HG03097 (cell line): ENCODE data around the gene CIART.

ENCODE experiments used
- ATAC-seq: cut with Tn5 transposase; IDR thresholded peaks from one replicate; pipeline ENCODE4 v1.9.1; 2021; ENCODE audit not compliant: unreplicated experiment, low FRiP score

The CIART gene

GRCh38 chr1:150261367-150261766 lies 21.0 kb upstream of the CIART start:
- no peak for ATAC-seq

DNA sequence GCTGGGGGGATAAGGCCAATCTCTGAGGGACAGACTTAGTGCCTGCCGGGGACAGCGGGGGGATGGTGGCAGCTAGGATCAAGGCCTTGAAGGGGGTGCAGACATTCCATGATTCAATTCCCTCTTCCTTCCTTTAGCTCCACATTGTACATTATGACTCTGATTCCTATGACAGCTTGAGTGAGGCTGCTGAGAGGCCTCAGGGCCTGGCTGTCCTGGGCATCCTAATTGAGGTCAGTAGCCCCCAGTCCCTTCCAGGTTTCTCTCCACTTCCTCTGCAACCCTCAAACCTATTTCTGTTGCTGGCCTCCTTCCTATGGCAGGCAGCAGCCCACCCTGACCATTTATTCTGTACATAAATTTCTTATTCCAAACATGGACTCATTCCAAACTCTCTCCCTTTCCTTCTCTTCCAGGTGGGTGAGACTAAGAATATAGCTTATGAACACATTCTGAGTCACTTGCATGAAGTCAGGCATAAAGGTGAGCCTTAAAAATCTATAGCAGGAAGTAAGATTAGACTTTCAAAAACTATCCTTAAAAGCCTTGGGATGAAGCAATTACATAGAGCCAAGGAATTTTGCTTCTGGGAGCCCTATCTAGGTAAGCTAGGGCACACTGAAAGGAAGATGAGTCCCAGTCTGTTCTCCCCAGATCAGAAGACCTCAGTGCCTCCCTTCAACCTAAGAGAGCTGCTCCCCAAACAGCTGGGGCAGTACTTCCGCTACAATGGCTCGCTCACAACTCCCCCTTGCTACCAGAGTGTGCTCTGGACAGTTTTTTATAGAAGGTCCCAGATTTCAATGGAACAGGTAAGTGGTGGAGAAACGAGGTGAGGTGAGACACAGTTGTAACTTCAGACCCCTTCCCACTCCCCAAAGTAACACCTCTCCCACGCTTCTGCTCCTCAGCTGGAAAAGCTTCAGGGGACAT lies 19.7 kb upstream of the CIART start:
- no peak for ATAC-seq

DNA sequence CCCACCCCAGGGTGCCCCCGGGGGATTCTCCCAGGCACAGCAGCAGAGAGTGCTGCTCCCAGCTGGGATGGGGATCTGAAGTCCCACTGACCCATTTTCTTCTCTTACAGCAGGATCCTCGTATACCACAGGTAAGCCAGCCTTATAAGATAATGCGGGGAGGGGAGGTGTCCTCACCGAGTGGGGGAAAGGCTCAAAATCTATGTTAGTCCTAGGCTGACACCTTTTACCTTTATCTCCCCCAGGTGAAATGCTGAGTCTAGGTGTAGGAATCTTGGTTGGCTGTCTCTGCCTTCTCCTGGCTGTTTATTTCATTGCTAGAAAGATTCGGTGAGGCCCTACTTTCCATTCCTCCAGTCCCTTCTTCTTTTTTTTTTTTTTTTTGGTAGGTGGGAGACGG lies 18.8 kb upstream of the CIART start:
- ATAC-seq: no peak

DNA sequence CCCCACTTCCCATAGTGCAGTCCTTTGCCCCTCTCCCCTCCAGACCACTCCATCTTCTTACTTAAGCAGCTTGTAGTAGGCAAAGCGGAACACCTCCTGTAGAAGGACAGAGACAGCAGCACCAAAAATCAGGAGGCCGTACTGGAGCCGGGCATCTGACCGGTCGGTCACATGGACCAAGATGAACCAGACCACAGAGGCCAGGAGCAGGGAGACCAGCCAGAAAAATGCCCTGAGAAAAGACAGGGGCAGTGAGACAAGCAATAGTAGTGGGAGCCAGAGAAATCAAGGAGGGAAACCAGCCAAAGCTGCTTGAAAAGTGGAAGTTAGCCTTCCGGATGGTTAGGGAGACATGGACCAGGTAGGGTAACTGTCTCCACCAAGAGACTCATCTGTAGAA lies 14.5 kb upstream of the CIART start:
- no peak for ATAC-seq

GRCh38 chr1:150268340-150268704 lies 14.0 kb upstream of the CIART start:
- ATAC-seq: peak; percentile 29

DNA sequence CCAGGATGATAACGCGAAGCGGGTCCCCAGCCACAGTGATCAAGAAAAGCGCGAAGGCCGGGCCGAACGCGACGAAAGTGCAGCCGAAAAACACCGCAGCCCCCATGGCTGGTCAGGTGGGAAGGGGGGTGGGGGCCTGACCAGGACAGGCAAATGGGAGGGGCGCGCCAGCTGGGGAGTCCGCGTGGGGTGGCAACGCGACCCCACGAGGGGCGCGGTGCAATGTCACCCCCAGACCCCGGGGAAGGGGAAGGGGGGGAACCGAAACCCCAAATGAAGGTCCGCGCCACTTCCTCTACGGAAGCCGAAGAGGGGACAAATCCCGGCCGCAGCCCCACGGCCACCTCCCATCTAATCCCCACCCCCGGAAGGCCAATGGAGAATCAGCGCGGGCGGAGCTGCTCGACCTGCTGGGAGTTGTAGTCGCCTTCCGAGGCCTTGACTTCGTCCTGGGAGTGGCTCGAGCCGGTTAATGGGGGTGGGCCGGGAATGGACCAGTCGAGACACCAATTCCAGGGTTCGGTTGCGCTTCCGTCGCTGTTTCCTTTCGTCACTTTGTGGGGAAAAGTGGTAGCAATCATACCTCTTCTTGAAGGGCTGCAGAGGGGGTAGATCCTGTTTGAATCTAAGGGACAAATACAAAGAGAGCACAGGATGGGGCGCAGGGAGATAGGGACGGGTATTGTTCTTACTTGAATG lies 13.5 kb upstream of the CIART start, which contains the start of gene APH1A:
TSS of gene APH1A (minus strand) at position 312 of the 699 bp plus-strand sequence. CDS start at position 106, 206 bp downstream.
- peak; percentile 80 for ATAC-seq

- ATAC-seq: no peak
Observed at GRCh38 chr1:150269451-150269850, 12.9 kb upstream of the CIART start.

DNA sequence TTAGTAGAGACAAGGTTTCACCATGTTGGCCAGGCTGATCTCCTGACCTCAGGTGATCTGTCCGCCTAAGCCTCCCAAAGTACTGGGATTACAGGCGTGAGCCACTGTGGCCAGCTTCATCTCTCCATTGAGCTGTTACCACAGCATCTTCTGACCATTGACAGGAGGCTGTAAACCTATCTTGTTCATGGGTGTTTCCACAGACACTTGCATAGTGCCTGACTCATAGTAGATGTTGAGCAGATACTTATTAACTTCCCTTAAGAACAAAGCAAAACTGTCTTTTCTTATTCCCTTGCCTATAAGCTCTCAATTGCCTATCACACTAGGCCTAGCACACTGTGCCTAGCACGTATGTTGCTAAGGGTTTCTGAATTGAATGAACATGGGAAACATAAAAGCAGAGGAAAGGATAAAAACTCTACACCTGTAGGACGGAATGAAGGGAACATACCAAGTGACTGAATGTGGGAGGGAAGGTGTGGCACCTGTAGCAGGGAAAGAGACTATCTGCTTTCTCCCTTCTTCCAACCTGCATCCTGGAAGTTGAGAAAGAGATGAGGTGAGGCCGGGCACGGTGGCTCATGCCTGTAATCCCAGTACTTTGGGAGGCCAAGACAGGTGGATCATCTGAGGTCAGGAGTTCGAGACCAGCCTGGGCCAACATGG lies 10.9 kb upstream of the CIART start:
- ATAC-seq: no peak

- ATAC-seq: no peak
Observed at GRCh38 chr1:150273311-150273710, 9.0 kb upstream of the CIART start.

DNA sequence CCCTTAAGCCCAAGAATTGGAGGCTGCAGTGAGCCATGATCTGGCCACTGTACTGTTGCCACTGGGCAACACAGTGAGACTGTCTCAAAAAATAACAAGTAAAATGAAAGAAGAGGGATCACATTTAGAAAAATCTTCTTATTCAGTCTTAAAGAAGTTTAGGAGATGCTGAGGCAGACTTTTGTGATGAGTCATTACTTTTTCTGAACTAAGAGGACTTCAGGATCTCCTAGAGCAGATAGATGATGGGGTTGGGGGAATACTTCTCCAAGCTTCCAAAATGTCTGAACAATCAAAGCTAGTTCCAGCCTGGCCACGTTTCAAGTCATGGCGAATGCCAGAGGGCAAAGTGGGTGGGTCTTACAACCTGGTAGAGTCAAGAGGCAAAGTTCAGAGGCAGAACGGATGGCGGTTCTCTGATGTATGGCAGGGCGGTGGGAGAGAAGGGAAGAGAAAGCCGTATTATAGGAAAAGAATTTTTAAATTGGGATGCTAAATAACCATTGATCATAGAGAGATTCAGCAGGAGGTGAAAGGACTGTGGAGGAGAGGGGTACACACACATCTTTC lies 2.1 kb upstream of the CIART start:
- no peak for ATAC-seq

DNA sequence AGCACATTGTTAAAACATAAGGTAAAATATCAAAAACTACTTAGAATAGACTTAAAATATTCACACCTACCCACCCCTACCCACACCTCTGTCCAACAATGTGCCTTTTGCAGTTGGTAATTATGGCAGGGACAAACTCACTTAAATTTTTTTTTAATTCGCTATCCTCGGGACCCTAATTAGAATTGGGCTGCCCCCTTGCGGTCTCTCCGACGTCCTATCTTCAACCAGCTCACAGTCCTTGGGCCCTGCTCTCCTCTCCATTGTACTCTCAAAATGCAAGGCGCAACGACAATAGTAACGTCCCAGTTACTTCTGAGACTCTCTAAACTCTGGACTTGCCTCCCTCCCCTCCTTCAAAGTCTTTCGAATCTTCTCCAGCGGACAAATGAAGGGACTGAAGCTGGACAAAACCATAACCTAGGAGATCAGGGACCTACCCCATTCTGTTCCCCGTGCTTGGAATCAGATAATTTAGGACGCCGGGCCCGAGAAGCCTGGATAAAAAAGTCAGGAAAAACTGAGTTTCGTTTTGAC lies 1.1 kb upstream of the CIART start:
- no peak for ATAC-seq

- no peak for ATAC-seq
Observed at GRCh38 chr1:150282558-150282958, 204 bp downstream of the CIART start.

DNA sequence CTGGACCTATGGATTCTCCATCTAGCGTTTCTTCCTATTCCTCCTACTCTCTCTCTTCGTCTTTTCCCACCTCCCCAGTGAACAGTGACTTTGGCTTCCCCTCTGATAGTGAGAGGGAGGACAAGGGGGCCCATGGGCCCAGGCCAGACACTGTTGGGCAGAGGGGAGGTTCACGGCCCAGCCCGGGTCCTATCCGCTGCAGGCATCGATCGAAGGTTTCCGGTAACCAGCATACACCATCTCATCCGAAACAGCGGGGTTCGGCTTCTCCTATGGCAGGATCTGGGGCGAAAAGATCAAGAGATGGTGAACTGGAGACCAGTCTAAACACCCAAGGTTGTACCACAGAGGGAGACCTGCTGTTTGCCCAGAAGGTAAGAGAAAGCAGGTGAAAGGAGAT lies 906 bp downstream of the CIART start:
- no peak for ATAC-seq

- no peak for ATAC-seq
Observed at GRCh38 chr1:150288382-150288781, 6.0 kb downstream of the CIART start.

GRCh38 chr1:150288822-150289221 lies 6.5 kb downstream of the CIART start:
- ATAC-seq: no peak

- peak; percentile 85 for ATAC-seq
Observed at GRCh38 chr1:150293433-150294253, 11.3 kb downstream of the CIART start, which contains the start of gene MRPS21. Gene MRPS21, plus strand, starts transcription at chr1:150293861. Its CDS starts 506 bp downstream, at chr1:150294367.

- ATAC-seq: no peak
Observed at GRCh38 chr1:150295476-150295875, 13.1 kb downstream of the CIART start.

DNA sequence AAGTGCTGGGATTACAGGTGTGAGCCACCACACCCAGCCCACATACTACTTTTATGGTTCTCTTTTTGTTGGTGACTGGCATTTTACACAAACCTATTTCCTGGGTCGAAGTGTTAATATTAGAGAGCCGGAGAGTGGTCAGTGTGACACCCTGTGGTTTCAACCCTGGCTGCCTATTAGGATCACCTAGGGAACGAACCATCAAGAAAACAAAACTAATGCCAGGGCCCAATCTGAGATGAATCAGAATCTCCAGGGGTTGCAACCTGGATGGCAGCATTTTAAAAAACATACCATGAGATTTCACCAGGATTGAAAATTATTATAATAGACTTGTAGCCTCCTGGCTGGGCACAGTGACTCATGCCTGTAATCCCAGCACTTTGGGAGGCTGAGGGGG lies 17.4 kb downstream of the CIART start:
- no peak for ATAC-seq

GRCh38 chr1:150302338-150302737 lies 20.0 kb downstream of the CIART start:
- ATAC-seq: no peak

DNA sequence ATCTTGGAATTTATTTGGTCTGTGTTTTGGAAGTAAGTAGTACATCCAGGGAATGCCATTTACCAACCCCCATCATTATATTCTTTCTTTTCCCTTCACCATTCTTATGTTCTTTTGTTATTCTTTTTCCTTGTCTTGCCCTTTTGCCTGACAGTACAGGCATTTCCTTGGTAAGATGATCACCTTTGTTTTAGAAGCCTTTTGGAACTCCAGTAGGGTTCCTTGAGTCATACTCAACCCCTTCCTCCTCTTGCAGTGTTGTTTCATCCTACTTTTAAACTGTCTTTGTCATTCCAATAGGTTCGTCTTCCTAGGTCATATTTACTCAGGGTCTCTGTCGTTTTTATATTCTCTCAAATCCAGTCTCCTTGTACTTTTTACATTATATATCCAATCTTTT lies 20.5 kb downstream of the CIART start:
- ATAC-seq: no peak
